Measurements from ENCODE around the gene PAXX. TPM values are rescaled to one million over a fixed set of nuclear protein-coding genes. Genes with fewer than 3 reads are reported as not detected.

PAXX gene
- total and polyA plus RNA-seq, 9 of the 15 experiments (the other 6 are each of a cell fraction or from before 2014, with no cell fraction given): 1.2 to 175 (median 38.5) TPM

- TF ChIP-seq SIN3B (IDR thresholded peaks at IDR 0.05; ENCODE audit: low read depth) (peak; percentile 71), EWSR1 (IDR thresholded peaks at IDR 0.05; ENCODE audit: borderline replicate concordance, low read depth, partially characterized antibody) (no peak), HES1 (IDR thresholded peaks at IDR 0.05; ENCODE audit: low read depth) (no peak), THRAP3 (IDR thresholded peaks at IDR 0.05; ENCODE audit: borderline replicate concordance) (no peak), ZNF224 (CRISPR knock-in tag; IDR thresholded peaks at IDR 0.05) (no peak), TCF3 (CRISPR knock-in tag; IDR thresholded peaks at IDR 0.05) (no peak), MTA1 (IDR thresholded peaks at IDR 0.05; ENCODE audit: borderline replicate concordance) (peak; percentile 50; the same call in 1 of the 2 replicates), KLF10 (CRISPR knock-in tag; IDR thresholded peaks at IDR 0.05) (no peak), ATF7 (IDR thresholded peaks at IDR 0.05) (peak; percentile 83), HMGXB4 (CRISPR knock-in tag; IDR thresholded peaks at IDR 0.05) (peak; percentile 12; the same call in 1 of the 2 replicates), ATF6 (CRISPR knock-in tag; IDR thresholded peaks at IDR 0.05) (no peak), ZBTB1 (CRISPR knock-in tag; IDR thresholded peaks at IDR 0.05; ENCODE audit: borderline replicate concordance, low read depth) (no peak), NFIX (CRISPR knock-in tag; IDR thresholded peaks at IDR 0.05; ENCODE audit: low read depth) (no peak), ZNF717 (CRISPR knock-in tag; IDR thresholded peaks at IDR 0.05) (no peak), SREBF1 (IDR thresholded peaks at IDR 0.05; ENCODE audit: borderline replicate concordance, low read depth, low read length) (0 out of 2 replicates have a peak, but pooled peaks have one; percentile 17), IRF2 (CRISPR knock-in tag; IDR thresholded peaks at IDR 0.05) (no peak), GABPA (tag; conservative IDR thresholded peaks at IDR 0.05; ENCODE audit: low read depth) (peak; percentile 92), POLR2AphosphoS5 (IDR thresholded peaks at IDR 0.05; ENCODE audit: control insufficient read depth, insufficient read depth, low read depth, low read length) (no peak), TRIM24 (IDR thresholded peaks at IDR 0.05) (peak in 1 of 2 experiments; percentile 39; a peak in 1 of 4 replicates), TFAM (CRISPR knock-in tag; conservative IDR thresholded peaks at IDR 0.05) (no peak)
Observed at GRCh38 chr9:136944519-136945332, 47.5 kb upstream of the PAXX start, which contains the start of the genes C8G and FBXW5 (continued).

All from K562 (cell line).